Putamen (tissue), 1 donor: ENCODE measurements around the gene BCAS3.

ENCODE experiments used
- DNase-seq: peaks from one replicate; pipeline ENCODE4 v3.0.0-alpha.2; 2016; ENCODE audit warnings: low spot score

Gene BCAS3

DNA sequence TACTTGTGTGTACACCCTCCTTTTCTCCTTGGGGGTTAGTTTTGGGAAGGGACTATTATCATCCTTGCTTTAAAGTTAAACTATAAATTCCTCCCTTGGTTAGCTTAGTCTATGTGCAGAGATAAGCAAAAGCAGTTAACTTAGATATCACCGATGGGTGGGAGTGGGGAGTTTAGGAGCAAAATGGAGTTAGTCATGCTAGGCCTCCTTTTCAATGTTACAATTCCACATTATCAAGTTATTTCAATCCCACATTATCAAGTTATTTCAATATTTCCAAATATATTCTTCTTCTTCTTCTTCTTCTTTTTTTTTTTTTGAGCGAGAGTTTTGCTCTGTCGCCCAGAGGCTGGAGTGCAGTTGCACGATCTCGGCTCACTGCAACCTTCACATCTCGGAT, 1.7 kb upstream of the BCAS3 start:
- DNase-seq, result no peak

- DNase-seq, result no peak
These were observed 818 bp upstream of the BCAS3 start for GRCh38 chr17:60676758-60677307.

- no peak for DNase-seq
These were observed 430 bp downstream of the BCAS3 start for GRCh38 chr17:60678118-60678444.

DNA sequence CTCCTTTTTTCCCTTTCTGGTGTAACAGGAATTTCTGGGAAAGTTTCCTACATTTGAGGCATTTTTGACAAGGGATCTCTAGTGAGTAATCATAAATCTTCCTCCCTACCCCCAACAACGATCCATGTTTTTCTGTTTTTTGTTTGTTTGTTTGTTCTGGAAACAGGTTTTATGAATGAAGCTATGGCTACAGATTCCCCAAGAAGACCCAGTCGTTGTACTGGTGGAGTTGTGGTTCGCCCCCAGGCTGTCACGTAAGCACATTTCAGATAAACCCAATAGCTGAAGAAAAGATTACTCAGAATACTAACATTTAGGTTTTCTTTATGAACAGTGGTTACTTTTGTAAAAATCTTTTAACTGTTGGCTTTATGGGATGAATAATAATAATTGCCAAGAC, 1.6 kb downstream of the BCAS3 start:
- no peak for DNase-seq

- DNase-seq, result no peak
These were observed 3.1 kb downstream of the BCAS3 start for GRCh38 chr17:60680754-60681153.

GRCh38 chr17:60685437-60685836, 7.8 kb downstream of the BCAS3 start:
- DNase-seq, result no peak

GRCh38 chr17:60695960-60696359, 18.3 kb downstream of the BCAS3 start:
- DNase-seq, result no peak

DNA sequence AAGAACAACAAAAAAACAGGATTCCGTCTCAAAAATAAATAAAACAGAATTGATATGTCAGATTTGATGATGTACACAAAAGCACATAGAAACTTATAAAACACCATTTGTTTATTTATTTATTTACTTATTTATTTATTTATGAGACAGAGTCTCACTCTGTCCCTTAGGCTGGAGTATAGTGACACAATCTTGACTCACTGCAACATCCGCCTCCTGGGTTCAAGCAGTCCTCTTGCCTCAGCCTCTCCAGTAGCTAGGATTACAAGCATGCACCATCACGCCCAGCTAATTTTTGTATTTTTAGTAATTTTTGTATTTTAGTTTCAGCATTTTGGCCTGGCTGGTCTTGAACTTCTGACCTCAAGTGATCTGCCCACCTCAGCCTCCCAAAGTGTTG, 21.4 kb downstream of the BCAS3 start:
- no peak for DNase-seq

DNA sequence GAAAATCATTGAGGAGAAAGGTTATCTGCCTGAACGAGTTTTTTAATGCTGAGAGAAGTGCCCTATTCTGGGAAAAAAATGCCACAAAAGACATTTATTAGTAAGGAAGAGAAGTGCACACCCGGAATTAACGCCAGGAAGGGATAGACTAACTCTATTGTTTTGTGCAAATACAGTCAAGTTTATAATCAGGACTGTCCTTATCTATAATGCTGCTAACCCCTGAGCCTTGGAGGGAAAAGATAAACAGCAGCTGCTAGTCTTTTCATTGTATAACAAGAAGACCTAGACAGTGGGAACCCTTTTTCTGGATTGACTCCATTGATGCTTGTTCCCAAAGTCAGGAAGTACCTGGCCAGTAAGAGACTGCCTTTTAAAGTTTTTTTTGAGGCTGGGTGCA, 26.5 kb downstream of the BCAS3 start:
- no peak for DNase-seq

GRCh38 chr17:60712675-60713074, 35.0 kb downstream of the BCAS3 start:
- DNase-seq, result no peak

DNA sequence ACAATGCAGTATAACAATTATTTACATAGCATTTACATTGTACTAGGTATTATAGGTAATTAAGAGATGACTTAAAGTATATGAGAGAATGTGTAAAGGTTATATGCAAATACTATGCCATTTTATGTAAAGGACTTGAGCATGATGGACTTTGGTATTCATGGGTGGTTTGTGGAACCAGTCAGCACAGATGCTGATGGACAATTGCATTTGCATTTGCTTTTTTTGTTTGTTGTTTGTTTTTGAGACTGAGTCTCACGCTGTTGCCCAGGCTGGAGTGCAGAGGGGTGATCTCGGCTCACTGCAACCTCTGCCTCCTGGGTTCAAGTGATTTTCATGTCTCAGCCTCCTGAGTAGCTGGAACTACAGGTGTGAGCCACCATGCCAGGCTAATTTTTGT, 36.0 kb downstream of the BCAS3 start:
- no peak for DNase-seq

DNA sequence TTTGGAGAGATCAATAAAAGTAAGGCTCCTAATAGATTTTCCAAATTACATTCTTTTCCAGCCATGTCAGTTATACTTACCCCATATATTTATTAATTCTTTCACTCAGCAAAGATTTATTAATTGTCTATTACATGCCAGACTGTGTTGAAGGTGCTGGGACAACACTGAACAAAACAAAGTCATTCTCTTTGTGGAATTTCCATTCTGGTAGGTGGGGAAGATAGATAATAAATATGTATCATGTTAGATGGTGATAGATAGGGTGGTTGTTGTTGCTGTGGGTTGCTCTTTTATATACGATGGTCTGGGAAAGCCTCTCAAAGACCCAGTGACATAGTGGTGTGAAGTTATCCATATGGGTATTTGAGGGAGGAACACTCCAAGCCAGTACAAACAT, 39.1 kb downstream of the BCAS3 start:
- no peak for DNase-seq

DNA sequence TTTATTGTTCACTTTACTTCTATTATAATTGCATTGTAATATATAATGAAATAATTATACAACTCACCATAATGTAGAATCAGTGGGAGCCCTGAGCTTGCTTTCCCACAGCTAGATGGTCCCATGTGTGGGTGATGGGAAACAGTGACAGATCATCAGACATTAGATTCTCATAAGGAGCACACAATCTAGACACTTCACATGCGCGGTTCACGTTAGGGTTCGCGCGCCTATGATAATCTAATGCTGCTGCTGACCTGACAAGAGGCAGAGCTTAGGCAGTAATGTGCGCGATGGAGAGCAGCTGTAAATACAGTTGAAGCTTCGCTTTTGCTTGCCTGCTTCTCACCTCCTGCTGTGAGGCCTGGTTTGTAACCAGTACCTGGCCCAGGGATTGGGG, 40.2 kb downstream of the BCAS3 start:
- no peak for DNase-seq

GRCh38 chr17:60720763-60721531, 43.3 kb downstream of the BCAS3 start:
- DNase-seq, result peak; percentile 71

DNA sequence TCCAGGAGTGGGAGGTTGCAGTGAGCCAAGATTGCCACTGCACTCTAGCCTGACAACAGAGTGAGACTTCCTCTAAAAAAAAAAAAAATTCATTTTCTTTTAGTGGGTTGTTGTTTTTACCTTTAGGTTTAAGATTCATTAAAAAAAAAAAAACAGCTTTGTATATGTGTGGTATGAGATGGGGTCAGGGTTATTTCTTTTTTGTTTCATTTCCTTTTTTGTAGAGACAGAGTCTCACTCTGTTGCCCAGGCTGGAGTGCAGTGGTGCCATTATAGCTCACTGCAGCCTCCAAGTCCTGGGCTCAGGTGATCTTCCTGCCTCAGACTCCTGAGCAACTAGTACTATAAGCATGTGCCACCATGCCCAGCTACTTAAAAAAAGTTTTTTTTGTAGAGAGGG, 47.0 kb downstream of the BCAS3 start:
- no peak for DNase-seq

- no peak for DNase-seq
These were observed 52.2 kb downstream of the BCAS3 start for GRCh38 chr17:60729854-60730253.

DNA sequence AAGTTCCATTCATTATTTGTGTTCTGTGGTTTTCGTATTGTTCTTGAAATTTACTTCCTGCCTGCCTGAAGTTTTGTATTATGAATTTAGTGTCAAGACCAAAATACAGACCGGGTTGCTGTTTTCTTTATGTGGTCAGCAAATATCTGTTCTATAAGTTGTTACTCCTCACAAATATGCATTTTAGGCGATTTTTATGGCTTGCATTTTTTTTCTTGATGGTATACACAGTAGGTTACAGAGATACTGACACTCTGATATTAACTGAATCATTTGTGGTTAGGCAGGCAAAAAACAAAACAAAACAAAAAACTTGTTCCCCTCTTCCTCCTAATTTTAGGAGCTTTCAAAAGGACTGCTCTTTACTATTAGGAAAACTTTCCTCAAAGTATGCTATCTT, 52.6 kb downstream of the BCAS3 start:
- DNase-seq, result no peak

DNA sequence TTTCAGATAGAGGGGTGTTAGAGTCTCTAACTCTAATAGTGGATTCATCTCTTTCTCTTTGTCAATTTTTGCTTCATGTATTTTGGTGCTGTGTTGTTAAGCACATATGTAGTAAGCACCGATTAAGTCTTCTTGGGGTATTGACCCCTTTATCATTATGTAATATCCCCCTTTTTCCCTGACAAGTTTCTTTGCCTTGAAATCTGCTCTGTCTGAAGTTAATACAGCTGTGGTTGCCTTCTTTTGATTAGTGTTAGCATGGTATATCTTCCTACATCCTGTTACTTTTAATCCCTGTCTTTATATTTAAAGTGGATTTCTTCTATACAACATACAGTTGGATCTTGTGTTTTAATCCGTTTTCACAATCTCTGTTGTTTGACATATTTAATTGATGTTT, 60.6 kb downstream of the BCAS3 start:
- DNase-seq, result no peak

- no peak for DNase-seq
These were observed 62.9 kb downstream of the BCAS3 start for GRCh38 chr17:60740584-60740983.

- DNase-seq, result no peak
These were observed 63.4 kb downstream of the BCAS3 start for GRCh38 chr17:60741031-60741430.

DNA sequence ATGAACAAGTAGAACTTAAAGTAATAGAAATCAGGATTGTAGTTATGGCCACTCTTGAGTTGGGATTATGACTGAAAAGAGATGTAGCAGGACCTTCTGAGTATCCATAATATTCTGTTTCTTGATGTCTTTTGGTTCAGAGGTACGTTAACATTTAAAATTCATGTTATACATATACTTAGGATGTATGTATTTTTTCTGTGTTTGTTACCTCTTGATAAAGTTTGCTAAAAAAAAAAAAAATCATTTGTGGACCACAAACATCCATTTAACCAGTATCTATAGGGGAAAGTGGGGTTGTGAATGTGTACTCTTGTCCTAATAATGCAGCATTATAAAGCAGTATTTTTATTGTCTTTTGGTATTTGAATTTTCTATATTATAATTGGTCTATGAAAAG, 65.6 kb downstream of the BCAS3 start:
- DNase-seq, result no peak

DNA sequence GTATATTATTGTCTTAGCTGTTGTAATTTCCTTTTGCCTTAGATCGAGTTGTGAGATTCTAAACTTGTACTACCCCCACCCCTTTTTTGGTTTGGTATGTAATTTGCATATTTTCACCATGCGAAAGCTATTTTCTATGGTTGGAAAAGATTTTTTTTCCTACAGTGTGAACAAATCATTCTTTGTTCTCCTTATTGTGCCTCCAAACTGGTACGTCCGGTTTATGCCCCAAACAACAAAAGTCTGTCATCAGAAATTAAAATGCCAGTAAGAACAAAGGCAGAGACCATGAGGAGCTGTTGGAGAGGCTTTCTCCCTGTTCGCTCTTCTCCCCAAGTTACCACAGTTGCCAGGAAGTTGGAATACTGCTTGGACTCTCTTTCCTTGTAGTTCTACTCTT, 66.1 kb downstream of the BCAS3 start:
- peak; percentile 86 for DNase-seq

DNA sequence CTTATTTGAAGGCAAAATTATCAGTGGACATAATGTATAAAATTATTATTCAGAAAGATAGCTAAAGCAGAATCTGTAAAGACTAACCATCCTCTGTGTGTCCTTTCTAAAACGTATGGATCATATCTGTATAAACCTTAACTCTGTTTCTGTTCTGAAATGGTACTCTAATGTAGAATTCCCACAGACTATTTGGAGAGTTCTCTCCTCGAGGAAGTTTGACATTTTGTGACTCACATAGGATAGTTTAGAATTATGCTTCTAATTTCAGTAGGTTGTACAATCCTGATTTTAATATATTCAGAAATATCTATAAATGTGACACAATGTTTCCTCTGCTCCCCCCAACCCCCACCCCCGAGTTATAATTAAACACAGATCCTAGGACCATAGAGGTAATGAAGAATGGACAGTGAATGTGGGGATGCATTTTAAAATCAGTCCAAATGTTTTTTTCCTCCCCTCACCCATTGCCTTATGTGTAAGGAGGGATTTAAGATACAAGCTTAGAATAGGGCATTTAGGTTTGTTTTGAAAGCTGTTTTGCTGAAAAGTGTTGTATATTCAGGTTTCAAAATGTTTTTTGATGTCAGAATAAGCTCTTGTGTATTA, 66.8 kb downstream of the BCAS3 start:
- no peak for DNase-seq

DNA sequence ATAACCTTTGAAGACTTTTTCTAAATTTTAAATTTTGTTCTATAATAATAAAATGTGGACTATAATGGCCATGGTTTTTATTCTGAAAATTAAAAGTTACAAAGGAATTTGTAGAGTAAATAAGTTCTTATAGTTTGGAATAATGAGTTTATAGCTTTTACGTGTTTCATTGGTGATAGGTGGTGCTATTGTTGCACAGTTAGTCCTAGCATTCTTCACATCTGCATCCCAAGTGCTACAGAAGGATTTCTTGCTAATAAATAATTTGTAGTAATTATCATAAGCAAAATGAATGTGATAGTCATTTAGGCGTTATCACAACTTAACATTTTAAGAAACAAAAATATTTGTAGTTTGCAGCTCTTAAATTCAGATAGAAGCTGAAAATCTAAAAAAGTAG, 67.9 kb downstream of the BCAS3 start:
- no peak for DNase-seq
